ENCODE data around the gene RCOR3.

DNA sequence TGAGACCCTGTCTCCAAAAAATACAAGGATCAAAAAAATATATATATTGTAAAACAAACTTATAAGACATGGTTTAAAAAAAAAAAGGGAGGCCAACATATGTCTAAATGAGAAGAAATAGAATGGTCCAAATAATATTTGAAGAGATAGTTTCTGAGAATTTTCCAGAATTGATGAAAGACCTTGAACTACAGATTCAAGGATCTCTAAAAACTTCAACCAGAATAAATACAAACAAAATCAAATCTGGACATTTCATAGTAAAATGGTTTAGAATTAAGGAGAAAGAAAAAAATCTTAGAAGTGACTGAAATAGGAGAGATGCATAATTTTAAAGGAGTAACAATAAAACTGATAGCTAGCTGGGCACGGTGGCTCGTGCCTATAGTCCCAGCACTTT is 45.5 kb upstream of the RCOR3 start:
- TF ChIP-seq, protein P1, sequence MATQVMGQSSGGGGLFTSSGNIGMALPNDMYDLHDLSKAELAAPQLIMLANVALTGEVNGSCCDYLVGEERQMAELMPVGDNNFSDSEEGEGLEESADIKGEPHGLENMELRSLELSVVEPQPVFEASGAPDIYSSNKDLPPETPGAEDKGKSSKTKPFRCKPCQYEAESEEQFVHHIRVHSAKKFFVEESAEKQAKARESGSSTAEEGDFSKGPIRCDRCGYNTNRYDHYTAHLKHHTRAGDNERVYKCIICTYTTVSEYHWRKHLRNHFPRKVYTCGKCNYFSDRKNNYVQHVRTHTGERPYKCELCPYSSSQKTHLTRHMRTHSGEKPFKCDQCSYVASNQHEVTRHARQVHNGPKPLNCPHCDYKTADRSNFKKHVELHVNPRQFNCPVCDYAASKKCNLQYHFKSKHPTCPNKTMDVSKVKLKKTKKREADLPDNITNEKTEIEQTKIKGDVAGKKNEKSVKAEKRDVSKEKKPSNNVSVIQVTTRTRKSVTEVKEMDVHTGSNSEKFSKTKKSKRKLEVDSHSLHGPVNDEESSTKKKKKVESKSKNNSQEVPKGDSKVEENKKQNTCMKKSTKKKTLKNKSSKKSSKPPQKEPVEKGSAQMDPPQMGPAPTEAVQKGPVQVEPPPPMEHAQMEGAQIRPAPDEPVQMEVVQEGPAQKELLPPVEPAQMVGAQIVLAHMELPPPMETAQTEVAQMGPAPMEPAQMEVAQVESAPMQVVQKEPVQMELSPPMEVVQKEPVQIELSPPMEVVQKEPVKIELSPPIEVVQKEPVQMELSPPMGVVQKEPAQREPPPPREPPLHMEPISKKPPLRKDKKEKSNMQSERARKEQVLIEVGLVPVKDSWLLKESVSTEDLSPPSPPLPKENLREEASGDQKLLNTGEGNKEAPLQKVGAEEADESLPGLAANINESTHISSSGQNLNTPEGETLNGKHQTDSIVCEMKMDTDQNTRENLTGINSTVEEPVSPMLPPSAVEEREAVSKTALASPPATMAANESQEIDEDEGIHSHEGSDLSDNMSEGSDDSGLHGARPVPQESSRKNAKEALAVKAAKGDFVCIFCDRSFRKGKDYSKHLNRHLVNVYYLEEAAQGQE (IDR thresholded peaks at IDR 0.05; ENCODE audit: low read depth, low read length): no peak
- TF ChIP-seq EGR1 (IDR thresholded peaks at IDR 0.05; ENCODE audit: borderline replicate concordance in 1 of 2, low read depth in 2 of 2, low read length in 2 of 2) (no peak), POU2F2 (IDR thresholded peaks at IDR 0.05; ENCODE audit: borderline replicate concordance, low read depth, low read length) (no peak), ZNF24 (IDR thresholded peaks at IDR 0.05) (no peak), IKZF1 (conservative IDR thresholded peaks at IDR 0.05) (no peak), WRNIP1 (IDR thresholded peaks at IDR 0.05; ENCODE audit: borderline replicate concordance, low read depth, low read length) (no peak), TAF1 (IDR thresholded peaks at IDR 0.05; ENCODE audit: borderline replicate concordance, low read depth, low read length) (no peak), TCF12 (IDR thresholded peaks at IDR 0.05; ENCODE audit: low read depth, low read length) (no peak)
- TF ChIP-seq, protein P2, sequence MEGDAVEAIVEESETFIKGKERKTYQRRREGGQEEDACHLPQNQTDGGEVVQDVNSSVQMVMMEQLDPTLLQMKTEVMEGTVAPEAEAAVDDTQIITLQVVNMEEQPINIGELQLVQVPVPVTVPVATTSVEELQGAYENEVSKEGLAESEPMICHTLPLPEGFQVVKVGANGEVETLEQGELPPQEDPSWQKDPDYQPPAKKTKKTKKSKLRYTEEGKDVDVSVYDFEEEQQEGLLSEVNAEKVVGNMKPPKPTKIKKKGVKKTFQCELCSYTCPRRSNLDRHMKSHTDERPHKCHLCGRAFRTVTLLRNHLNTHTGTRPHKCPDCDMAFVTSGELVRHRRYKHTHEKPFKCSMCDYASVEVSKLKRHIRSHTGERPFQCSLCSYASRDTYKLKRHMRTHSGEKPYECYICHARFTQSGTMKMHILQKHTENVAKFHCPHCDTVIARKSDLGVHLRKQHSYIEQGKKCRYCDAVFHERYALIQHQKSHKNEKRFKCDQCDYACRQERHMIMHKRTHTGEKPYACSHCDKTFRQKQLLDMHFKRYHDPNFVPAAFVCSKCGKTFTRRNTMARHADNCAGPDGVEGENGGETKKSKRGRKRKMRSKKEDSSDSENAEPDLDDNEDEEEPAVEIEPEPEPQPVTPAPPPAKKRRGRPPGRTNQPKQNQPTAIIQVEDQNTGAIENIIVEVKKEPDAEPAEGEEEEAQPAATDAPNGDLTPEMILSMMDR (IDR thresholded peaks at IDR 0.05 in 2 of 3, conservative IDR thresholded peaks at IDR 0.05 in 1 of 3; ENCODE audit: control insufficient read depth in 2 of 3, extremely low read depth in 1 of 3, insufficient read depth in 1 of 3, low read depth in 3 of 3, low read length in 3 of 3): no peak
- TF ChIP-seq, protein P3, sequence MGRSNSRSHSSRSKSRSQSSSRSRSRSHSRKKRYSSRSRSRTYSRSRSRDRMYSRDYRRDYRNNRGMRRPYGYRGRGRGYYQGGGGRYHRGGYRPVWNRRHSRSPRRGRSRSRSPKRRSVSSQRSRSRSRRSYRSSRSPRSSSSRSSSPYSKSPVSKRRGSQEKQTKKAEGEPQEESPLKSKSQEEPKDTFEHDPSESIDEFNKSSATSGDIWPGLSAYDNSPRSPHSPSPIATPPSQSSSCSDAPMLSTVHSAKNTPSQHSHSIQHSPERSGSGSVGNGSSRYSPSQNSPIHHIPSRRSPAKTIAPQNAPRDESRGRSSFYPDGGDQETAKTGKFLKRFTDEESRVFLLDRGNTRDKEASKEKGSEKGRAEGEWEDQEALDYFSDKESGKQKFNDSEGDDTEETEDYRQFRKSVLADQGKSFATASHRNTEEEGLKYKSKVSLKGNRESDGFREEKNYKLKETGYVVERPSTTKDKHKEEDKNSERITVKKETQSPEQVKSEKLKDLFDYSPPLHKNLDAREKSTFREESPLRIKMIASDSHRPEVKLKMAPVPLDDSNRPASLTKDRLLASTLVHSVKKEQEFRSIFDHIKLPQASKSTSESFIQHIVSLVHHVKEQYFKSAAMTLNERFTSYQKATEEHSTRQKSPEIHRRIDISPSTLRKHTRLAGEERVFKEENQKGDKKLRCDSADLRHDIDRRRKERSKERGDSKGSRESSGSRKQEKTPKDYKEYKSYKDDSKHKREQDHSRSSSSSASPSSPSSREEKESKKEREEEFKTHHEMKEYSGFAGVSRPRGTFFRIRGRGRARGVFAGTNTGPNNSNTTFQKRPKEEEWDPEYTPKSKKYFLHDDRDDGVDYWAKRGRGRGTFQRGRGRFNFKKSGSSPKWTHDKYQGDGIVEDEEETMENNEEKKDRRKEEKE (IDR thresholded peaks at IDR 0.05): no peak
- TF ChIP-seq, protein P4, sequence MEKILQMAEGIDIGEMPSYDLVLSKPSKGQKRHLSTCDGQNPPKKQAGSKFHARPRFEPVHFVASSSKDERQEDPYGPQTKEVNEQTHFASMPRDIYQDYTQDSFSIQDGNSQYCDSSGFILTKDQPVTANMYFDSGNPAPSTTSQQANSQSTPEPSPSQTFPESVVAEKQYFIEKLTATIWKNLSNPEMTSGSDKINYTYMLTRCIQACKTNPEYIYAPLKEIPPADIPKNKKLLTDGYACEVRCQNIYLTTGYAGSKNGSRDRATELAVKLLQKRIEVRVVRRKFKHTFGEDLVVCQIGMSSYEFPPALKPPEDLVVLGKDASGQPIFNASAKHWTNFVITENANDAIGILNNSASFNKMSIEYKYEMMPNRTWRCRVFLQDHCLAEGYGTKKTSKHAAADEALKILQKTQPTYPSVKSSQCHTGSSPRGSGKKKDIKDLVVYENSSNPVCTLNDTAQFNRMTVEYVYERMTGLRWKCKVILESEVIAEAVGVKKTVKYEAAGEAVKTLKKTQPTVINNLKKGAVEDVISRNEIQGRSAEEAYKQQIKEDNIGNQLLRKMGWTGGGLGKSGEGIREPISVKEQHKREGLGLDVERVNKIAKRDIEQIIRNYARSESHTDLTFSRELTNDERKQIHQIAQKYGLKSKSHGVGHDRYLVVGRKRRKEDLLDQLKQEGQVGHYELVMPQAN (conservative IDR thresholded peaks at IDR 0.05): no peak

Measured in GM12878 (cell line).